ENCODE measurements around the gene TDRD9.

Gene TDRD9

DNA sequence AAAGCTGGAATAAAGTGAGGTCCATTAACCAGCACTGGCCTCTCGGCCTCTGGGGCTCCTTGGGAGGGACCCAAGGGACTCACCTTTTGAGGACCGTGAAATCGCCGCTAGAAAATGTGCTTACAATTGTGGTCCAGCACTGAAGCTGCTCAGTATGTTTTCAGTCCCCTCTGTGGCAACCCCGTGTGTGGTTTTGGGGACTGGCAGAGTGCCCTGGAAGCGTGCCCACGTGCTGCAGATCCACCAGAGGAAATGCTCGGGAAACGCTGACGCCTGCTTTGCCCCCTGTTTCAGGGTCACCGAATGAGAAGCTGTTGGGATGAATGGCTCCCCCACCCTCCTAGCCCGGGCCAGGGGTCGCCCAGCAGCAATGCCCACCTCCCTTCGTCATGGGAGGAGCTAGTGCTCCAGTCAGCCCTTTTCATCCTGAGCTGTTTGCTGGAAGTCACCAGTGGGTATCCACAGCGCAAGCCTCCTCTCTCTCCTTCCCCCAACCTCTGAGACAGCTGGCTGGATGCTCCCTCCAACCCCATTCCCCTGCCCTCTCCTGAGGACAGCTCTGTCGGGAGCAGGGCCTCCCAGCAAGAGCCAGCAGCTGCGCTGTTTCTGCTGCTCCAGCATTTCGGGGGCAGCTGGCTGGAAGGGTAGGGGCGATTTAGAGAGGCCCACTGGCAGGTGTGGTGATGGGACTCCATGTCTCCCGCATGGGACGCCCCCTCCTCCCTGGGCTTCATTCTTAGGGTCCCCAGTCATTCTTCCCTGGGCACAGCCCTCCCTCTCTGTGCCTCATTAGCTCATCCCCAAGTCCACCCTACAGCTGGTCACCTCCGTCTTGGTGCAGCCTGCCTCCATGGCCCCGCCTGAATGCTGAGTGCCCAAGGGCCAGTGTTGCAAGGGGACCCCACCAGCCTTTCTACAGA is 47.6 kb upstream of the TDRD9 start:
- TF ChIP-seq FOXP2 (optimal IDR thresholded peaks at IDR 0.05; ENCODE audit: borderline replicate concordance, extremely low read depth, extremely low read length, insufficient read depth) = no peak
- TF ChIP-seq SIN3A (IDR thresholded peaks at IDR 0.05; ENCODE audit: borderline replicate concordance, insufficient read depth, low read length) = no peak
- no peak for TF ChIP-seq TAF1 (IDR thresholded peaks at IDR 0.05; ENCODE audit: borderline replicate concordance, insufficient read depth, low read length)
- TF ChIP-seq POLR2AphosphoS5 (IDR thresholded peaks at IDR 0.05; ENCODE audit: low read depth, low read length) = no peak
- TF ChIP-seq, protein P1, sequence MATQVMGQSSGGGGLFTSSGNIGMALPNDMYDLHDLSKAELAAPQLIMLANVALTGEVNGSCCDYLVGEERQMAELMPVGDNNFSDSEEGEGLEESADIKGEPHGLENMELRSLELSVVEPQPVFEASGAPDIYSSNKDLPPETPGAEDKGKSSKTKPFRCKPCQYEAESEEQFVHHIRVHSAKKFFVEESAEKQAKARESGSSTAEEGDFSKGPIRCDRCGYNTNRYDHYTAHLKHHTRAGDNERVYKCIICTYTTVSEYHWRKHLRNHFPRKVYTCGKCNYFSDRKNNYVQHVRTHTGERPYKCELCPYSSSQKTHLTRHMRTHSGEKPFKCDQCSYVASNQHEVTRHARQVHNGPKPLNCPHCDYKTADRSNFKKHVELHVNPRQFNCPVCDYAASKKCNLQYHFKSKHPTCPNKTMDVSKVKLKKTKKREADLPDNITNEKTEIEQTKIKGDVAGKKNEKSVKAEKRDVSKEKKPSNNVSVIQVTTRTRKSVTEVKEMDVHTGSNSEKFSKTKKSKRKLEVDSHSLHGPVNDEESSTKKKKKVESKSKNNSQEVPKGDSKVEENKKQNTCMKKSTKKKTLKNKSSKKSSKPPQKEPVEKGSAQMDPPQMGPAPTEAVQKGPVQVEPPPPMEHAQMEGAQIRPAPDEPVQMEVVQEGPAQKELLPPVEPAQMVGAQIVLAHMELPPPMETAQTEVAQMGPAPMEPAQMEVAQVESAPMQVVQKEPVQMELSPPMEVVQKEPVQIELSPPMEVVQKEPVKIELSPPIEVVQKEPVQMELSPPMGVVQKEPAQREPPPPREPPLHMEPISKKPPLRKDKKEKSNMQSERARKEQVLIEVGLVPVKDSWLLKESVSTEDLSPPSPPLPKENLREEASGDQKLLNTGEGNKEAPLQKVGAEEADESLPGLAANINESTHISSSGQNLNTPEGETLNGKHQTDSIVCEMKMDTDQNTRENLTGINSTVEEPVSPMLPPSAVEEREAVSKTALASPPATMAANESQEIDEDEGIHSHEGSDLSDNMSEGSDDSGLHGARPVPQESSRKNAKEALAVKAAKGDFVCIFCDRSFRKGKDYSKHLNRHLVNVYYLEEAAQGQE (IDR thresholded peaks at IDR 0.05; ENCODE audit: insufficient read depth in 1 of 2, low read depth in 2 of 2, low read length in 2 of 2) = no peak

DNA sequence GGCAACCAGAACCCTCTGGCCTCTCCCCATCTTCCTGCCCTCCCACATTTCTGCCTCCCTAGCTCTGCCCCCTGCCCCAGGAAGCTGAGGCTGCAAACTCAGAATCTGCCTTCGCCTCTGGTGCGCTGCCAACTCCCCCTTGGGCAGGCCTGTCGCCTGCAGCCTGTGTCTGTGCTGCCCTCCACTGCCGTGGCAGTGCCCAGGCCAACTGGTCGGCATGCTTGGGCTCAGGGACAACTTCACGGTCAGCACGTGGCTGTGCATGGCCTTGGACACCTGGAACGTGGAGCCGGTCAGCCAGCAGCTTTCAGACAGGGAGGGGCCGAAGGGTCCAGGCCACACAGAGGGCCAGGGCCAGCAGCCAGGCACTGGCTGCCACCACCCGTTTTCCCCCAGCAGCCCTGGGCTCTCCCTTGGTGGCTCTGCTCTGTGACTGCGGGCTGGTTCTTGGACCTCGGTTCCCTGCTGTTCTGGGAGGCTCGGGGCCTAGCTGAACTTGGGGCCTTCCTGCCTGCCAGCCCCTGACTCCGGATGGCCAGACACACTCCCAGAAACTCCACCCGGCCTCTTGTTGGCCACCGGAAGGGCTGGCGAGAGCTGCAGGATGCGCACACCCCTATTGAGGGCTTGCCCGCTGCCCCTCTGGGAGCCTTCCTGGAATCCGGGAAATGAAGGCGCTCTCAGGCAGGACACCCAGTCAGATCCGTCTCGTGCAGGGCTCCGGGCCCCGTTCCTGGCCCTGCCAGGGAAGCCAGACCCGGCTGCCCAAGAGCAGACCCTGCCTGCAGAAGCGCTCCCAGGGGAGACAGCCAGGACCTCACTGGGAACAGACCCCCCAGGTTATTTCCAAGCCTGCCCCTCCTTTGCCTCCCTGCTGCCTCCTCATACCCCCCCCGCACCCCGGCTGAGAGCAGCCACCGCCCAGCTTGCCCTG is 46.7 kb upstream of the TDRD9 start:
- no peak for TF ChIP-seq TAF1 (IDR thresholded peaks at IDR 0.05; ENCODE audit: borderline replicate concordance, insufficient read depth, low read length)
- TF ChIP-seq SIN3A (IDR thresholded peaks at IDR 0.05; ENCODE audit: borderline replicate concordance, insufficient read depth, low read length) = no peak
- TF ChIP-seq POLR2AphosphoS5 (IDR thresholded peaks at IDR 0.05; ENCODE audit: low read depth, low read length) = no peak
- no peak for TF ChIP-seq FOXP2 (optimal IDR thresholded peaks at IDR 0.05; ENCODE audit: borderline replicate concordance, extremely low read depth, extremely low read length, insufficient read depth)
- TF ChIP-seq, protein P1 (IDR thresholded peaks at IDR 0.05; ENCODE audit: insufficient read depth in 1 of 2, low read depth in 2 of 2, low read length in 2 of 2) = no peak

DNA sequence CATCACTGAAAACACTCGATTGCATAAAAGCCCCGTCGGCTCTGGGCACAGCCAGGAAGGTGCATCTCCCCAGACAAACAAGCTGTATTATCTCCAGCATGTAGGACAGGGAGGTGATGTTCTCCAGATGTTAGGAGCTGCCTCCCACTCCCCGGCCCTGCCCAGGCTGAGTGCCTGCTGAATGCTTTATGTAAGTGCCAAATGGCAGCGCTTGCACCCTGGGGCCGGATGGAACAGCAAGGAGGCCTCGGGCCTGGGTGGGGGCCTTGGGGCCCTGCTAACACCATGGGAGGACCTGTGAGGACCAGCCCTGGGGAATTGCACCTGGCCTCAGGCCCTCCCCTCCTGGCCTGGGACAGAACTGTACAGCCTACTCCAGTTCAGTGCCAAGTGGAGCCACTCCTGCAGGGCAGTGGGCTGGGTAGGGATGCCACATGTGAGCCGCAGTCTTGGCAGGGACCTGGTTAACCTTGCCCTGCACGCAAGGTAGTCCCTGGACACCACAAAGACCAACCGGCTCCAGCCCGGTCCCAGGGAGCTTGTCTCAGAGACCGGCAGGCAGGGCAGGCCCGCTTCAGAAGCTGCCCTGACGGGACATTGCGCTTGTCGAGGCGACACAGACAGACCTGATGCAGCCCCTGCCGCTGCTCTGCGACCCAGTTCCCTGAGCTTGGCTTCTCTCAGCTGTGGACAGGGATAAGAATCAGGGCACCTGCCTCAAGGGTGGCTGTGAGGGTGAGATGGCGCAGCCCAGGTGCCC is 45.6 kb upstream of the TDRD9 start:
- TF ChIP-seq SIN3A (IDR thresholded peaks at IDR 0.05; ENCODE audit: borderline replicate concordance, insufficient read depth, low read length) = no peak
- no peak for TF ChIP-seq FOXP2 (optimal IDR thresholded peaks at IDR 0.05; ENCODE audit: borderline replicate concordance, extremely low read depth, extremely low read length, insufficient read depth)
- TF ChIP-seq POLR2AphosphoS5 (IDR thresholded peaks at IDR 0.05; ENCODE audit: low read depth, low read length) = no peak
- TF ChIP-seq TAF1 (IDR thresholded peaks at IDR 0.05; ENCODE audit: borderline replicate concordance, insufficient read depth, low read length) = no peak
- TF ChIP-seq, protein P1 (IDR thresholded peaks at IDR 0.05; ENCODE audit: insufficient read depth in 1 of 2, low read depth in 2 of 2, low read length in 2 of 2) = no peak

DNA sequence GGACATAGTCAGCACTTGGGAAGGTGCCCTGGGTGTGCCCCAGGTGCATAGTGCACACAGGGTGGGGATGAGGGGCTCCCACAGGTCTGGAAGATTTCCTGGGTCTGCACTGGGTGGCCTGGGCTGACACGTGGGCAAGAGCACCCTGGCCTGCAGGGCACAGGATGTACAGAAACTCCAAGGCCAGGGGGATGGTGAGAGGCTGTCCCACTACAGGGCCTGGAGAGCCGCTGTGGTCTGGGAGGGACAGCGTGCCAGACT is 45.1 kb upstream of the TDRD9 start:
- TF ChIP-seq TAF1 (IDR thresholded peaks at IDR 0.05; ENCODE audit: borderline replicate concordance, insufficient read depth, low read length) (no peak), FOXP2 (optimal IDR thresholded peaks at IDR 0.05; ENCODE audit: borderline replicate concordance, extremely low read depth, extremely low read length, insufficient read depth) (no peak), SIN3A (IDR thresholded peaks at IDR 0.05; ENCODE audit: borderline replicate concordance, insufficient read depth, low read length) (no peak), POLR2AphosphoS5 (IDR thresholded peaks at IDR 0.05; ENCODE audit: low read depth, low read length) (no peak)
- TF ChIP-seq, protein P1 (IDR thresholded peaks at IDR 0.05; ENCODE audit: insufficient read depth in 1 of 2, low read depth in 2 of 2, low read length in 2 of 2) = no peak
